H54 (cell line): ENCODE measurements around the gene TNRC6B.
"Not testable (repeated sequence)": the region's sequence is repeated elsewhere in the genome, so short reads cannot be mapped to it uniquely, and the experiment has no call there.

Experiments used
- DNase-seq: peaks from one replicate; pipeline ENCODE4 v3.0.0; 2011; ENCODE audit warnings: low spot score, mixed read lengths; ENCODE audit not compliant: insufficient read length
- FAIRE-seq: peaks from 3 replicates; lab custom pipeline; 2011; peaks lifted over from hg19 to GRCh38; lab: Jason Lieb, UNC
- POLR2A ChIP-seq: IDR thresholded peaks from 2 replicates; pipeline ENCODE4 v1.6.1; 2011; ENCODE audit warnings: low read depth, mild to moderate bottlenecking, low read length

Gene TNRC6B

DNA sequence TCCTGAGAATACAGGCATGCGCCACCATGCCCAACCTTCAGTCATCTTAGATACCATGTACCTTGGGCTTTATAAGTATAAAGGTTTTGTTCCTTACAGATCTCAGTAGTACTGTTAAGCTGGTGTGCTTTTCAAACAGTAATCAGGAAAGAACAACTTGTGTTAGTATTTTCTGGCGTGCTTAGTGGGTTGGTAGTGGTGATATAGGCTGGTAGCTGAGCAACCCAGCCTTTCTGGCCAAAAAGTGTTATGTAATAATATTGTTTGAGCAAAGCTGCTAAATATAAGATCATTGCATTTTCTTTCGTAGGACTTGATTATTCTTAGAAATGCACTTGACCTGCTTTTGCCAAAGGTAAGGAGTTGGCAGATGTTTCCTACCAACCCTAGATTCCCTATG lies 175.0 kb downstream of the TNRC6B start:
- TF ChIP-seq POLR2A = no peak
- no peak for FAIRE-seq
- no peak for DNase-seq

GRCh38 chr22:40361100-40361499 lies 183.4 kb downstream of the TNRC6B start:
- DNase-seq (no peak), FAIRE-seq (no peak)
- TF ChIP-seq POLR2A = no peak

DNA sequence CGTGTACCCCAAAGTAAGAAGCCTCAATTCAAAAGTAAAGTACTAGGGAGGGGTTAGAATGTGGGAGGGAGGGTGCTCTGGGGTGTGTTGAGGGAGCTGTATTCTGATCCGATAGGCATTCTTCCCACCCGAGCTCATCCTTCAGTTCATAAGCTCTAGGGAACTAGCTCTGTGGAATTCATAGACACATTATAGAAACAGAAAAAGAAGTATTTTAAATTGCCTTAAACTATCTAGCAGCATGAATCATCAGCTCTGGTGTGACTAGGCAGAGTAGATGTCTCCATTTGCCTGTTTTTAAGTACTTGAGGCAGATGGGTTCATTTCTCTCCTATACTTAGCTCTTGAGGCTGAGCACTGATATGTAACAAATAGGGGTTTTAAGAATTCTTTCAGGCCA lies 185.3 kb downstream of the TNRC6B start:
- no peak for TF ChIP-seq POLR2A
- DNase-seq (peak; percentile 7), FAIRE-seq (no peak)

GRCh38 chr22:40364431-40364830 lies 186.7 kb downstream of the TNRC6B start:
- FAIRE-seq (no peak), DNase-seq (no peak)
- TF ChIP-seq POLR2A = no peak

DNA sequence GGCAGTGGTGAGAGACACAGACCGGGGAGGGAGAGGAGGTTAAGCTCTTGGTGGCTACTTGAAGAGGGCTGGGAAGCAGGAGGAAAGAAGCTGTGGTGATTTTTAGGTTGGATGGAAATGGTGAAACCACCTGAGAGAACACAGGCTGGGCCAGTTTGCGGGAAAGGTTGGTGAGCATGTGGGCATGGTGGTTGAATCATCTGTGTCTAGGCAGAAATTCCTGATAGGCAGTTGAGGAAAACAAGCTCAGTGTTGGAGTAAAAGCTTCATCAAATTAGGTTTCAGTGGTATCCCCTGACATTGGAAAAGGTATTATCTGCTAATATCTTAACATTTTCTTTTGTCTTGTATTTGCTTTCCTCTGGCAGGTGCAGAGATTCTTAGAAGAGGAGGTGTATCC lies 188.3 kb downstream of the TNRC6B start:
- no peak for TF ChIP-seq POLR2A
- DNase-seq = no peak
- no peak for FAIRE-seq

DNA sequence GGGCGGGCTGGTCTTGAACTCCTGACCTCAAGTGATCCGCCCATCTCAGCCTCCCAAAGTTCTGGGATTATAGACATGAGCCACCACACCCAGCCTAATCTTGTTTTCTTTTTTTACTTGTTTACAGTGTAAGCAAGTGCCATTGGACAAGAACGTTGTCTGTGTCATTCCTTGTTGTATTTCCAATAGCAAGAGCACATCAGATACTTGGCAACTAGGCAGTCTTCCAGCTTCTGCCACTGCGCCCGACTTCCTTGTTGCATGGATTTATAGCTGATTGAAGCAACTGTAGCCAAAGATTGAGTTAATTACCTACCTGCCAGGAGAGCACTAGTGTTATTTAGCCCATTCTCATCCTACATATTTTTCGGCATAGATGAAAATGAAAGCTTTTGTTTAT lies 189.6 kb downstream of the TNRC6B start:
- TF ChIP-seq POLR2A = no peak
- FAIRE-seq (no peak), DNase-seq (no peak)

GRCh38 chr22:40368016-40368415 lies 190.3 kb downstream of the TNRC6B start:
- FAIRE-seq = no peak
- DNase-seq = no peak
- no peak for TF ChIP-seq POLR2A

DNA sequence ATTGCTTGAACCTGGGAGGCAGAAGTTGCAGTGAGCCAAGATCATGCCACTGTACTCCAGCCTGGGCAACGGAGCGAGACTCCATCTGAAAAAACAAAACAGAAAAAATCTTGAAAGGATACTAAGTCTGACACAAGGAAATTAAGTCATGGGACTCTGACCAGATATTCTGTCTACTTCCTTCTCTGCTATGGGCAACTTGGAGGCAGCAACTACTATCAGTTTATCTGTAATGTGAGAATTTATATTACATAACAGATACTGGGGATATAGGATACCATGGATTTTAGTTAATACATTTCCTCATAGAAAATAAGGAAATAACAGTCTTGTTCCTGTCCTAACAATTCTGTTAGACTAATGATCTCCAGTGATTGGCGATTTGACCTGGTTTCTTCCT lies 191.1 kb downstream of the TNRC6B start:
- no peak for TF ChIP-seq POLR2A
- FAIRE-seq (no peak), DNase-seq (no peak)

GRCh38 chr22:40374567-40374966 lies 196.8 kb downstream of the TNRC6B start:
- TF ChIP-seq POLR2A = no peak
- FAIRE-seq (no peak), DNase-seq (no peak)

DNA sequence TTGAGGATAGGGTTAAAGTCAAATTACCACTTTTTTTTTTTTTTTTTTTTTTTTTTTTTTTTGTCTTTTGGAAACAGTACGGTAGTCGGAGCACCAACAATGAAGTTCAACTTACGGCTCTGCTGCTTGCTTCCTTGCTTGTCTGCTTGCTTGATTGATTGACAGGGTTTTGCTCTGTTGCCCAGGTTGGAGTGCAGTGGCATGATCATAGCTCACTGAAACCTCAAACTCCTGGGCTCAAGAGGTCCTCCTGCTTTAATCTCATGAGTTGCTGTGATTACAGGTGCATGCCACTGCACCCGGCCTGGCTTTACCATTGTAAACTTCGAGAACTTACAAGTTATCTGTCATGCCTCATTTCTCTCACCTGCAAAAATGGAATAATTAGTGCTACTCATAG lies 198.4 kb downstream of the TNRC6B start:
- TF ChIP-seq POLR2A = no peak
- FAIRE-seq (no peak), DNase-seq (no peak)

- FAIRE-seq (no peak), DNase-seq (no peak)
- no peak for TF ChIP-seq POLR2A
Observed at GRCh38 chr22:40377931-40378330, 200.2 kb downstream of the TNRC6B start.

- FAIRE-seq, DNase-seq: not testable (repeated sequence)
Observed at GRCh38 chr22:40378448-40378847, 200.7 kb downstream of the TNRC6B start.

GRCh38 chr22:40381461-40381860 lies 203.7 kb downstream of the TNRC6B start:
- no peak for FAIRE-seq

DNA sequence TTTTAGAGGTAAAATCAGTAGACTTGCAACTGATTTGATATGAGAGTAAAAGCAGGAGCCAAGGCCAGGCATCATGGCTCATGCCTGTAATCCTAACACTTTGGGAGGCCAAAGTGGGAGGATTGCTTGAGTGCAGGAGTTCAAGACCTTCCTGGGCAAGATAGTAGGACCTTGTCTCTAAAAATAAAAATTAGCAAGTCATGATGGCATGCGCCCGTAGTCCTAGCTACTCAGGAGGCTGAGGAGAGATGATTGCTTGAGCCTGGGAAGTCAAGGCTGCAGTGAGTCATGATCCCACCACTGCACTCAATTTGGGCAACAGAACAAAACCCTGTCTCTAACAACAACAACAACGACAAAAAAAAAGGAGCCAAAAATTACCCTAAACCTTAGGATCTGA lies 206.2 kb downstream of the TNRC6B start:
- no peak for DNase-seq
- TF ChIP-seq POLR2A = no peak
- no peak for FAIRE-seq

More at GRCh38 chr22:40381461-40381860, 203.7 kb downstream of the TNRC6B start:
- TF ChIP-seq POLR2A = no peak
- DNase-seq = no peak

DNA sequence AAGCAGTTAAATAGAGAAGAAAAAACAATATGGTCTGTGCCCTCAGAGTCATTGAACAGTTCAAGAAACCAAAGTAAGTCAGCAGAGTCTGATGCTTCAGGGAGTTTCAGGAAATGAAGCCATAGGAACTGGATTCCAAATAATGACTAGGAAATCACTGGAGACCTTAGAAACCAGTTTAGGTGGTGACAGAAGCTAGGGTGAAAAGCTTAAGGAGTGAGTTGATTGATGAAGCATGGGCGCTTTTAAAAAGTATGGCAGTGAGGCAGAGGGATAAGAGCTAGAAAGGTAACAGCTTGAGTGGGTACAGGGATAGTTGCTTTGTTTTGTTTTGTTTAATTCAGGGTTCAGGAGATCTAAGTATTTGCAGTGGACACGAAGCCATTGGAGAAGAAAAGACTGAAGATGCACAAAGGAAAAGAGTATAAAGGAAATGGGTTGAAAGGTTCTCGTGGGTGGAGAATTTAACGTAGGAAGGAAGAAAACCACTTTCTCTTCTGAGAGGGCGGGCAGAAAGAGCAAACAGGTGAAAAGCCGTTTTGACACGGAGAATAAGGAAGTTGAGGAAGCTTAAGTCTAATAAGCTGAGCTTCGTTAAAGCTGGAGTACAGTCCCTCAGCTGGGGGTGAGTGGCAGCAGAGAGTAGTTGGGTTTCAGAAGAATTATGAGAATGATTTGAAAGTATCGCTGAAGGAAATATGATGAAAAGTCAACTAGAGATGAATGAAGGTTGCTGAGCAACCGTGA lies 207.5 kb downstream of the TNRC6B start:
- TF ChIP-seq POLR2A = no peak
- FAIRE-seq (no peak), DNase-seq (no peak)
